HepG2 (cell line): ENCODE results near the gene AMIGO1. TPM values are rescaled to one million over a fixed set of nuclear protein-coding genes. Genes with fewer than 3 reads are reported as not detected.

Experiments used
- DNMT1 ChIP-seq: sonication (generic); formaldehyde crosslinking; IDR thresholded peaks from 2 replicates; pipeline ENCODE4 v1.5.1; 2020; ENCODE audit warnings: mild to moderate bottlenecking, missing genetic modification reagents
- FOSL1 ChIP-seq: sonication (generic); formaldehyde crosslinking; IDR thresholded peaks from 2 replicates; pipeline ENCODE4 v1.9.0; 2021; ENCODE audit warnings: missing genetic modification reagents, borderline replicate concordance
- HDAC2 ChIP-seq: sonication (generic); formaldehyde crosslinking; IDR thresholded peaks from 2 replicates; pipeline ENCODE4 v1.4.0; 2020; ENCODE audit warnings: missing genetic modification reagents
- MEF2D ChIP-seq: sonication (generic); formaldehyde crosslinking; IDR thresholded peaks from 2 replicates; pipeline ENCODE4 v1.5.1; 2020; ENCODE audit warnings: mild to moderate bottlenecking, missing genetic modification reagents
- POLR2AphosphoS2 ChIP-seq: IDR thresholded peaks from 2 replicates; pipeline ENCODE4 v1.6.1; 2011; ENCODE audit warnings: low read depth, low read length, improper control_type of control experiment
- RAD51 ChIP-seq: fragments of 450-650 bp; IDR thresholded peaks from 2 replicates; pipeline ENCODE4 v1.6.1; 2016; ENCODE audit warnings: borderline replicate concordance
- RELA ChIP-seq: sonication (generic); formaldehyde crosslinking; IDR thresholded peaks from 2 replicates; pipeline ENCODE4 v1.4.0; 2020; ENCODE audit warnings: missing genetic modification reagents
- ZMYM3 ChIP-seq: sonication (generic); formaldehyde crosslinking; IDR thresholded peaks from 2 replicates; pipeline ENCODE4 v1.5.1; 2020; ENCODE audit warnings: mild to moderate bottlenecking, missing genetic modification reagents
- ZNF124 ChIP-seq: sonication (generic); formaldehyde crosslinking; IDR thresholded peaks from 2 replicates; pipeline ENCODE4 v1.4.0; 2020; ENCODE audit warnings: missing genetic modification reagents
- ZNF326 ChIP-seq: sonication (generic); formaldehyde crosslinking; IDR thresholded peaks from 2 replicates; pipeline ENCODE4 v1.4.0; 2020; ENCODE audit warnings: missing genetic modification reagents, borderline replicate concordance
- ZNF496 ChIP-seq: sonication (generic); formaldehyde crosslinking; IDR thresholded peaks from 2 replicates; pipeline ENCODE4 v1.8.1; 2023; ENCODE audit warnings: mild to moderate bottlenecking, moderate library complexity, missing genetic modification reagents; ENCODE audit not compliant: insufficient replicate concordance
- ZNF782 ChIP-seq: sonication (generic); formaldehyde crosslinking; IDR thresholded peaks from 2 replicates; pipeline ENCODE4 v1.4.0; 2020; ENCODE audit warnings: missing genetic modification reagents, mild to moderate bottlenecking, borderline replicate concordance
- polyA plus RNA-seq, 8 experiments: library from polyadenylated mRNA; depleted of rRNA in 3 of 8; stranded (reverse) in 7 of 8; unstranded in 1 of 8; fragments of >200 nt; fragmentation: Illumina TruSeq in 4 of 8; extraction: Trizol in 4 of 8; gene quantifications; 2 replicates each; pipeline versions ENCODE4 v1.2.1 to v1.2.3, GENCODE V29; 2011 to 2016; ENCODE audit warnings: low read depth in 4 of 8, missing spikeins in 1 of 8, mixed read lengths in 1 of 8; ENCODE audit not compliant: insufficient read depth in 1 of 8
- total RNA-seq, 5 experiments: library from RNA; depleted of rRNA; stranded (reverse); fragments of >200 nt; fragmentation: Illumina TruSeq; extraction: Trizol; gene quantifications; 2 replicates each; pipeline ENCODE4 v1.2.3, GENCODE V29; 2016; ENCODE audit warnings: low read depth in 1 of 5
- TF ChIP-seq, protein P1 (sequence below): sonication (generic); formaldehyde crosslinking; IDR thresholded peaks from 2 replicates; pipeline ENCODE4 v1.9.0; 2022; ENCODE audit warnings: missing genetic modification reagents, mild to moderate bottlenecking, borderline replicate concordance
- TF ChIP-seq, protein P2 (sequence below): sonication (generic); formaldehyde crosslinking; IDR thresholded peaks from 2 replicates; pipeline ENCODE4 v1.4.0; 2020; ENCODE audit warnings: missing genetic modification reagents
- TF ChIP-seq, protein P3 (sequence below): sonication (generic); formaldehyde crosslinking; conservative IDR thresholded peaks from 2 replicates; pipeline ENCODE4 v1.4.0; 2020; ENCODE audit warnings: missing genetic modification reagents

AMIGO1 gene
- total and polyA plus RNA-seq, 2 of the 13 experiments (the other 11 are each of a cell fraction or from before 2014, with no cell fraction given) = 0.40 to 1.3 TPM

DNA sequence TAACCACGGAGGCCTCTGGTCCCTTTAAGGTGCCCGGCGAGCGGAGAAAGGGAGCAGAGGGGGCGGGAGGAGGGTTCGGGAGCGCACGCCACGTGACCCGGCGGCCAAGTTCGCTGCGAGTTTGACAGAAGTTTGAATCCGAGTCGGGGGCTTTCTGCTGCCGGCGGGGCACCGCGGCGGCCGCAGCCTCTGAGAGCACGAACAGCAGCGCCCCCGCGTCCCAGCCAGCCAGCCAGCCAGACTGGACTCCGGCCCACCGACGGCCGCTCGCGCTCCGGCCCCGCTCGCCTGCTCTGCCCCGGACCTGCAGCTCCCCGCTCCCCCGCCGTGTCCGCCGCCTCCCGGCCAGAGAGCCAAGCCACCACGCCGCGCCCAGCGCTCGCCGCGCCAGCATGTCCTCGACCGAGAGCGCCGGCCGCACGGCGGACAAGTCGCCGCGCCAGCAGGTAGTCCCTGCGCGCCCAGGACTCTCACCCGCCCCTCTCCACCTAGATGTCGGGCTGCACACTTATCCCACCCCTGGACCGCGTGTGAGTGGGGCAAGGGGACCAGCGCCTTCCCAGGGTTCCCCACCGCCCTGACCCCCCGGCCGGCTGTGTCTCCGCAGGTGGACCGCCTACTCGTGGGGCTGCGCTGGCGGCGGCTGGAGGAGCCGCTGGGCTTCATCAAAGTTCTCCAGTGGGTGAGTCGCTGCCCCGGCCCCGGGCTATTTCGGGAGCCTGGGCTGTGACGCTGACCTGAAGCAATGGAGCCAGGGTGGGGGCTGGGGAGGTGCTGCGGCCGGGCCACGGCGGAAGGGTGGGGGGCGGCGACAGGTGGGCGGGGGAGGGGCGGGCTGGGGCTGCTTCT is 42.9 kb downstream of the AMIGO1 start, which contains the start of gene SYPL2 (continued):
- TF ChIP-seq POLR2AphosphoS2 = no peak
- TF ChIP-seq ZNF496 (CRISPR knock-in tag) = no peak
- TF ChIP-seq MEF2D = no peak
- no peak for TF ChIP-seq RAD51
- TF ChIP-seq, protein P1, sequence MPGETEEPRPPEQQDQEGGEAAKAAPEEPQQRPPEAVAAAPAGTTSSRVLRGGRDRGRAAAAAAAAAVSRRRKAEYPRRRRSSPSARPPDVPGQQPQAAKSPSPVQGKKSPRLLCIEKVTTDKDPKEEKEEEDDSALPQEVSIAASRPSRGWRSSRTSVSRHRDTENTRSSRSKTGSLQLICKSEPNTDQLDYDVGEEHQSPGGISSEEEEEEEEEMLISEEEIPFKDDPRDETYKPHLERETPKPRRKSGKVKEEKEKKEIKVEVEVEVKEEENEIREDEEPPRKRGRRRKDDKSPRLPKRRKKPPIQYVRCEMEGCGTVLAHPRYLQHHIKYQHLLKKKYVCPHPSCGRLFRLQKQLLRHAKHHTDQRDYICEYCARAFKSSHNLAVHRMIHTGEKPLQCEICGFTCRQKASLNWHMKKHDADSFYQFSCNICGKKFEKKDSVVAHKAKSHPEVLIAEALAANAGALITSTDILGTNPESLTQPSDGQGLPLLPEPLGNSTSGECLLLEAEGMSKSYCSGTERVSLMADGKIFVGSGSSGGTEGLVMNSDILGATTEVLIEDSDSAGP = peak; percentile 98
- TF ChIP-seq RELA (CRISPR knock-in tag) = no peak
- no peak for TF ChIP-seq FOSL1
- TF ChIP-seq HDAC2 = no peak
- TF ChIP-seq DNMT1 (CRISPR knock-in tag) = no peak
- no peak for TF ChIP-seq ZNF124 (CRISPR knock-in tag)
- no peak for TF ChIP-seq ZNF326 (CRISPR knock-in tag)
- TF ChIP-seq, protein P2, sequence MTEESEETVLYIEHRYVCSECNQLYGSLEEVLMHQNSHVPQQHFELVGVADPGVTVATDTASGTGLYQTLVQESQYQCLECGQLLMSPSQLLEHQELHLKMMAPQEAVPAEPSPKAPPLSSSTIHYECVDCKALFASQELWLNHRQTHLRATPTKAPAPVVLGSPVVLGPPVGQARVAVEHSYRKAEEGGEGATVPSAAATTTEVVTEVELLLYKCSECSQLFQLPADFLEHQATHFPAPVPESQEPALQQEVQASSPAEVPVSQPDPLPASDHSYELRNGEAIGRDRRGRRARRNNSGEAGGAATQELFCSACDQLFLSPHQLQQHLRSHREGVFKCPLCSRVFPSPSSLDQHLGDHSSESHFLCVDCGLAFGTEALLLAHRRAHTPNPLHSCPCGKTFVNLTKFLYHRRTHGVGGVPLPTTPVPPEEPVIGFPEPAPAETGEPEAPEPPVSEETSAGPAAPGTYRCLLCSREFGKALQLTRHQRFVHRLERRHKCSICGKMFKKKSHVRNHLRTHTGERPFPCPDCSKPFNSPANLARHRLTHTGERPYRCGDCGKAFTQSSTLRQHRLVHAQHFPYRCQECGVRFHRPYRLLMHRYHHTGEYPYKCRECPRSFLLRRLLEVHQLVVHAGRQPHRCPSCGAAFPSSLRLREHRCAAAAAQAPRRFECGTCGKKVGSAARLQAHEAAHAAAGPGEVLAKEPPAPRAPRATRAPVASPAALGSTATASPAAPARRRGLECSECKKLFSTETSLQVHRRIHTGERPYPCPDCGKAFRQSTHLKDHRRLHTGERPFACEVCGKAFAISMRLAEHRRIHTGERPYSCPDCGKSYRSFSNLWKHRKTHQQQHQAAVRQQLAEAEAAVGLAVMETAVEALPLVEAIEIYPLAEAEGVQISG (CRISPR knock-in tag) = peak; percentile 40; the same call in 1 of the 2 replicates
- TF ChIP-seq, protein P3, sequence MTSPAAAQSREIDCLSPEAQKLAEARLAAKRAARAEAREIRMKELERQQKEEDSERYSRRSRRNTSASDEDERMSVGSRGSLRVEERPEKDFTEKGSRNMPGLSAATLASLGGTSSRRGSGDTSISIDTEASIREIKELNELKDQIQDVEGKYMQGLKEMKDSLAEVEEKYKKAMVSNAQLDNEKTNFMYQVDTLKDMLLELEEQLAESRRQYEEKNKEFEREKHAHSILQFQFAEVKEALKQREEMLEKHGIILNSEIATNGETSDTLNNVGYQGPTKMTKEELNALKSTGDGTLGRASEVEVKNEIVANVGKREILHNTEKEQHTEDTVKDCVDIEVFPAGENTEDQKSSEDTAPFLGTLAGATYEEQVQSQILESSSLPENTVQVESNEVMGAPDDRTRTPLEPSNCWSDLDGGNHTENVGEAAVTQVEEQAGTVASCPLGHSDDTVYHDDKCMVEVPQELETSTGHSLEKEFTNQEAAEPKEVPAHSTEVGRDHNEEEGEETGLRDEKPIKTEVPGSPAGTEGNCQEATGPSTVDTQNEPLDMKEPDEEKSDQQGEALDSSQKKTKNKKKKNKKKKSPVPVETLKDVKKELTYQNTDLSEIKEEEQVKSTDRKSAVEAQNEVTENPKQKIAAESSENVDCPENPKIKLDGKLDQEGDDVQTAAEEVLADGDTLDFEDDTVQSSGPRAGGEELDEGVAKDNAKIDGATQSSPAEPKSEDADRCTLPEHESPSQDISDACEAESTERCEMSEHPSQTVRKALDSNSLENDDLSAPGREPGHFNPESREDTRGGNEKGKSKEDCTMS = no peak
- TF ChIP-seq ZMYM3 (CRISPR knock-in tag) = no peak
- TF ChIP-seq ZNF782 (CRISPR knock-in tag) = no peak
